ENCODE measurements around the gene PRKCD. TPM values are rescaled to one million over a fixed set of nuclear protein-coding genes. Genes with fewer than 3 reads are reported as not detected.
"Not testable (repeated sequence)": the region's sequence is repeated elsewhere in the genome, so short reads cannot be mapped to it uniquely, and the experiment has no call there.

PRKCD gene
- polyA plus RNA-seq, 12 donors = 5.4 to 16.9 (median 6.8) TPM; not detected in 1

GRCh38 chr3:53139906-53140846 is 20.8 kb upstream of the PRKCD start:
- no peak for DNase-seq

- DNase-seq = no peak
Observed at GRCh38 chr3:53140847-53141845, 19.9 kb upstream of the PRKCD start.

- no peak for DNase-seq
Observed at GRCh38 chr3:53142986-53143385, 18.0 kb upstream of the PRKCD start.

- DNase-seq = no peak
Observed at GRCh38 chr3:53144446-53144845, 16.6 kb upstream of the PRKCD start.

- no peak for DNase-seq
Observed at GRCh38 chr3:53144862-53145712, 15.9 kb upstream of the PRKCD start.

GRCh38 chr3:53145713-53146080 is 15.3 kb upstream of the PRKCD start:
- no peak for DNase-seq

GRCh38 chr3:53146319-53146891 is 14.6 kb upstream of the PRKCD start:
- no peak for DNase-seq

GRCh38 chr3:53147151-53147902 is 13.7 kb upstream of the PRKCD start:
- no peak for DNase-seq

GRCh38 chr3:53147903-53148400 is 13.1 kb upstream of the PRKCD start:
- no peak for DNase-seq

- DNase-seq = no peak
Observed at GRCh38 chr3:53149006-53149690, 11.9 kb upstream of the PRKCD start.

GRCh38 chr3:53149699-53150098 is 11.3 kb upstream of the PRKCD start:
- DNase-seq = no peak

- DNase-seq = no peak
Observed at GRCh38 chr3:53150247-53151085, 10.5 kb upstream of the PRKCD start.

- DNase-seq = not testable (repeated sequence)
Observed at GRCh38 chr3:53151086-53151438, 9.9 kb upstream of the PRKCD start.

- no peak for DNase-seq
Observed at GRCh38 chr3:53151465-53151864, 9.5 kb upstream of the PRKCD start.

GRCh38 chr3:53151870-53152660 is 8.9 kb upstream of the PRKCD start:
- DNase-seq = no peak

GRCh38 chr3:53153264-53153823 is 7.7 kb upstream of the PRKCD start:
- no peak for DNase-seq

- DNase-seq = no peak
Observed at GRCh38 chr3:53153980-53154379, 7.0 kb upstream of the PRKCD start.

Measured in muscle of arm (tissue), 12 donors.